ENCODE measurements around the gene TTLL3. TPM values are rescaled to one million over a fixed set of nuclear protein-coding genes. Genes with fewer than 3 reads are reported as not detected.
A peak's percentile ranks its signal among the peaks of the same experiment; 100 is the strongest.

The TTLL3 gene
- polyA plus RNA-seq, 1 donor (not counting 4 experiments of a cell fraction or from before 2014, with no cell fraction given): 11.3 TPM

GRCh38 chr3:9768141-9768775, 41.8 kb upstream of the TTLL3 start:
- no peak overlapping the region for H3K9ac ChIP-seq (ENCODE audit: control insufficient read depth, extremely low read depth, insufficient read depth, low read length)
- H4K20me1 ChIP-seq (ENCODE audit: control insufficient read depth, extremely low read depth, insufficient read depth, low read length): no peaks in the 10 kb centered on the region
- H3K4me2 ChIP-seq (ENCODE audit: control insufficient read depth, extremely low read depth, insufficient read depth, low read depth, low read length): no peak overlapping the region
- H2AFZ ChIP-seq (ENCODE audit: control insufficient read depth, low read length): no peak overlapping the region
- no peak overlapping the region for H3K4me3 ChIP-seq (ENCODE audit: control insufficient read depth in 2 of 3, extremely low read depth in 1 of 3, insufficient read depth in 2 of 3, low read depth in 1 of 3, low read length in 3 of 3)
- H3K79me2 ChIP-seq (ENCODE audit: control insufficient read depth, insufficient read depth, low read length): no peaks in the 10 kb centered on the region
- no peaks in the 10 kb centered on the region for H3K9me1 ChIP-seq (ENCODE audit: control insufficient read depth, extremely low read depth, insufficient read depth, low read length)
- H3K4me1 ChIP-seq (ENCODE audit: control insufficient read depth, extremely low read depth, insufficient read depth, low read length): peaks cover 5% of the 10 kb centered on the region
- no peak overlapping the region for H3K27ac ChIP-seq (ENCODE audit: control insufficient read depth, insufficient read depth, low read length)
- dilution Hi-C loops (cut with MboI; ENCODE audit: extremely low pct_ligation_motif_present, low sequenced_read_pairs): no loop called here
- TF ChIP-seq EZH2 (IDR thresholded peaks at IDR 0.05; ENCODE audit: low read length) (no peak), CTCF (optimal IDR thresholded peaks at IDR 0.05 in 1 of 3, IDR thresholded peaks at IDR 0.05 in 1 of 3, conservative IDR thresholded peaks at IDR 0.05 in 1 of 3; ENCODE audit: extremely low read depth in 1 of 3, insufficient read depth in 2 of 3, low read length in 3 of 3) (no peak)
- peaks cover 5% of the 10 kb centered on the region for H3K27me3 ChIP-seq (ENCODE audit: control insufficient read depth, extremely low read depth, insufficient read depth, low read length)
- no peaks in the 10 kb centered on the region for H3K9me3 ChIP-seq (ENCODE audit: control insufficient read depth, low read depth, low read length)
- FAIRE-seq (no peak), DNase-seq (ENCODE audit: low read depth, low spot score) (no peak)
- H3K36me3 ChIP-seq (ENCODE audit: control insufficient read depth in 2 of 2, extremely low read depth in 1 of 2, insufficient read depth in 2 of 2, low read length in 2 of 2): no peaks in the 10 kb centered on the region

GRCh38 chr3:9769012-9769411, 41.0 kb upstream of the TTLL3 start:
- Histone ChIP-seq H2AFZ (ENCODE audit: control insufficient read depth, low read length) (no peak overlapping the region), H3K27me3 (ENCODE audit: control insufficient read depth, extremely low read depth, insufficient read depth, low read length) (peaks cover 5% of the 10 kb centered on the region), H3K9me1 (ENCODE audit: control insufficient read depth, extremely low read depth, insufficient read depth, low read length) (no peaks in the 10 kb centered on the region), H3K79me2 (ENCODE audit: control insufficient read depth, insufficient read depth, low read length) (no peaks in the 10 kb centered on the region), H3K9me3 (ENCODE audit: control insufficient read depth, low read depth, low read length) (no peaks in the 10 kb centered on the region), H3K4me1 (ENCODE audit: control insufficient read depth, extremely low read depth, insufficient read depth, low read length) (peaks cover 5% of the 10 kb centered on the region), H3K4me2 (ENCODE audit: control insufficient read depth, extremely low read depth, insufficient read depth, low read depth, low read length) (peak overlapping the region; percentile 79), H3K36me3 (ENCODE audit: control insufficient read depth in 2 of 2, extremely low read depth in 1 of 2, insufficient read depth in 2 of 2, low read length in 2 of 2) (no peaks in the 10 kb centered on the region), H3K4me3 (ENCODE audit: control insufficient read depth in 2 of 3, extremely low read depth in 1 of 3, insufficient read depth in 2 of 3, low read depth in 1 of 3, low read length in 3 of 3) (peak overlapping the region; percentile 33 to 63 (median 36)), H4K20me1 (ENCODE audit: control insufficient read depth, extremely low read depth, insufficient read depth, low read length) (no peaks in the 10 kb centered on the region), H3K27ac (ENCODE audit: control insufficient read depth, insufficient read depth, low read length) (no peak overlapping the region), H3K9ac (ENCODE audit: control insufficient read depth, extremely low read depth, insufficient read depth, low read length) (peak overlapping the region; percentile 29)
- no peak for DNase-seq (ENCODE audit: low read depth, low spot score)
- TF ChIP-seq CTCF (optimal IDR thresholded peaks at IDR 0.05 in 1 of 3, IDR thresholded peaks at IDR 0.05 in 1 of 3, conservative IDR thresholded peaks at IDR 0.05 in 1 of 3; ENCODE audit: extremely low read depth in 1 of 3, insufficient read depth in 2 of 3, low read length in 3 of 3): no peak
- TF ChIP-seq EZH2 (IDR thresholded peaks at IDR 0.05; ENCODE audit: low read length): no peak
- dilution Hi-C loops (cut with MboI; ENCODE audit: extremely low pct_ligation_motif_present, low sequenced_read_pairs): no loop called here
- no peak for FAIRE-seq
